ENCODE results near the gene SRRM1. TPM values are rescaled to one million over a fixed set of nuclear protein-coding genes. Genes with fewer than 3 reads are reported as not detected.

Gene SRRM1
- total and polyA plus RNA-seq, 2 of the 8 experiments (the other 6 are each of a cell fraction or from before 2014, with no cell fraction given) = 77.1 to 255 TPM

DNA sequence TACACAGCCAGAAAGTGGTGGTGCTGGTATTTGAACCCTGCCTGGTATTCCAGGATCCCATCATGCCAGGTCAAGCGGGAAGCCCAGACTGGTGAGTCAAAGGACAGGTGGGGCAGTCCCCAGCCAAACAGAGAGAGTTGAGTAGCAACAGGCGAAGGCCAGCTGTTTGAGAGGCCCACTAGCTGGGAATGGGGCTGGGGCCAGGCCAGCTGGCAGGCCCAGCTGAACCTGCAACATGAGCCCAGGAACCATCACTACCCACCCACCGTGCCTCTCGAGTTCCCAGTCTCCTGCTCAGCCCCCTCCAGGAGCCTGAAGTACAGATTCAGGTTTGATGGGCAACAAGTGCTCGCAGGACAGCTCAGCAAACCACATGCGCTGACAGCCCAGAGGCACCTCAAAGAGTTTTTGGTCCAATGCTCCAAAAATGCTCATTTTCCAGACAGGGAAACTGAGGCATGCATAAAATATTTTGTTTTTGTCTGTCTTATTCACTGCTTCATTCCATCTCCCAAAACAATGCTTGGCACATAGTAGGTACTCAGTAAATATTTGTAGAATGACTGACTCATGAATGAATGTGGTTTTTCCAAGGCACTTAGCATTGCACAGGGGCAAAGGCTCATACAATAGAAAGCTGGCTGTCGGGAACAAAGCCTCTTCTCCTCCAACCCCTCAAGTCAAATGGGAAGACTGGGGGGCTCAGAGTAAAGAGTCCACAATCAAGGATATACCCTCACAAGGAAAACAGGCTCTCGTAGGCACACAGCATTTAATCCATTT is 59.6 kb downstream of the SRRM1 start:
- FAIRE-seq = no peak
- H3K27ac ChIP-seq (ENCODE audit: low read depth, low read length) = no peak overlapping the region
- H3K9ac ChIP-seq (replicated peaks in 1 of 4; ENCODE audit: extremely low read depth in 1 of 4, low read depth in 3 of 4, low read length in 3 of 4) = no peak overlapping the region
- POLR2A ChIA-PET (ENCODE audit: partially characterized antibody) = interaction anchor here (0.7 kb wide), 1 partner anchor 545 kb away, joined by 3 read pairs; no protein-coding TSS in a partner anchor
- no peaks in the 10 kb centered on the region for H3K79me1 ChIP-seq (ENCODE audit: low read depth, low read length)
- H2AFZ ChIP-seq (ENCODE audit: low read length) = no peak overlapping the region
- no peak overlapping the region for H4K91ac ChIP-seq (replicated peaks; ENCODE audit: insufficient read length, low read length)
- WGBS, 2 experiments (ENCODE audit: extremely low coverage in 1 of 2, insufficient coverage in 1 of 2, insufficient read length in 1 of 2, insufficient replicate concordance in 2 of 2, low coverage in 1 of 2, low lambda C conversion rate in 2 of 2, missing lambda C conversion rate in 1 of 2) = 87% methylated on average over 8 of the region's 8 CpGs; no CpG with 5 or more reads in 1 of the 2 experiments
- H3K4ac ChIP-seq (replicated peaks; ENCODE audit: insufficient read length, low read depth, low read length) = peak overlapping the region; percentile 62
- 0 out of 2 replicates have a peak overlapping the region, but pooled peaks have one; percentile 18 for H2BK20ac ChIP-seq (ENCODE audit: low read length)
- no peak for DNase-seq (ENCODE audit: low read depth in 1 of 2, low spot score in 2 of 2)
- no peak overlapping the region; the same call in 1 of the 2 replicates for H2BK12ac ChIP-seq (ENCODE audit: low read depth, low read length)
- no peak overlapping the region; the same call in 1 of the 2 replicates for H4K8ac ChIP-seq (ENCODE audit: extremely low read depth, insufficient read depth, low read length)
- H3K79me2 ChIP-seq (ENCODE audit: control insufficient read depth in 1 of 2, insufficient read depth in 2 of 2, low read length in 2 of 2) = no peaks in the 10 kb centered on the region
- TF ChIP-seq BACH1 (IDR thresholded peaks at IDR 0.05; ENCODE audit: low read length) = no peak
- no peak for TF ChIP-seq SIX5 (IDR thresholded peaks at IDR 0.05; ENCODE audit: low read depth, low read length)
- TF ChIP-seq TCF12 (IDR thresholded peaks at IDR 0.05; ENCODE audit: low read depth, low read length) = no peak
- 0 out of 4 replicates have a peak, but pooled peaks of 1 of the 2 experiments have one; percentile 28 for TF ChIP-seq SIN3A (conservative IDR thresholded peaks at IDR 0.05 in 1 of 2, IDR thresholded peaks at IDR 0.05 in 1 of 2; ENCODE audit: low read depth in 1 of 2, low read length in 2 of 2)
- TF ChIP-seq ATF2 (IDR thresholded peaks at IDR 0.05; ENCODE audit: low read length) = no peak
- no peak for TF ChIP-seq POLR2AphosphoS5 (IDR thresholded peaks at IDR 0.05; ENCODE audit: low read depth, low read length)
- no peak overlapping the region for H3K4me3 ChIP-seq (ENCODE audit: extremely low read depth in 1 of 4, insufficient read depth in 2 of 4, low read depth in 3 of 4, low read length in 4 of 4)
- peaks cover 8 to 17% (median 12%) of the 10 kb centered on the region in 4 experiments; a peak in 5 of 7 replicates for H3K4me1 ChIP-seq (replicated peaks in 1 of 4; ENCODE audit: control insufficient read depth in 3 of 4, insufficient read depth in 4 of 4, low read length in 3 of 4)
- H3K18ac ChIP-seq (ENCODE audit: extremely low read depth, low read length) = no peak overlapping the region
- no peak overlapping the region for H3K14ac ChIP-seq (ENCODE audit: insufficient read length)
- H4K20me1 ChIP-seq (replicated peaks in 1 of 2; ENCODE audit: control insufficient read depth in 1 of 2, insufficient read depth in 2 of 2, low read length in 2 of 2) = no peaks in the 10 kb centered on the region
- no peak overlapping the region for H2BK120ac ChIP-seq (replicated peaks; ENCODE audit: low read depth, low read length)
- no peak overlapping the region for H2BK15ac ChIP-seq (ENCODE audit: low read length)
- H3K4me2 ChIP-seq (ENCODE audit: insufficient read depth in 1 of 2, low read depth in 2 of 2, low read length in 2 of 2) = no peak overlapping the region; a peak in 1 of 4 replicates
- H3K23me2 ChIP-seq (ENCODE audit: low read depth, low read length) = no peaks in the 10 kb centered on the region
- no peaks in the 10 kb centered on the region for H3K36me3 ChIP-seq (ENCODE audit: control insufficient read depth in 2 of 4, insufficient read depth in 4 of 4, low read length in 3 of 4)
- no peak overlapping the region for H3K23ac ChIP-seq (ENCODE audit: insufficient read length)
- no peak overlapping the region for H2BK5ac ChIP-seq (ENCODE audit: low read depth, low read length)
- H3K9me3 ChIP-seq (ENCODE audit: insufficient read depth in 2 of 2, low read depth in 1 of 2, low read length in 1 of 2) = no peaks in the 10 kb centered on the region
- no peaks in the 10 kb centered on the region for H3K27me3 ChIP-seq (replicated peaks in 1 of 4; ENCODE audit: control insufficient read depth in 3 of 4, extremely low read depth in 1 of 4, insufficient read depth in 3 of 4, low read length in 3 of 4)
- H3K56ac ChIP-seq (replicated peaks; ENCODE audit: insufficient read length, low read depth, low read length) = no peak overlapping the region
- CTCF ChIA-PET (ENCODE audit: partially characterized antibody) = interaction anchor here (6.9 kb wide), 1 partner anchor 14 kb away, joined by 40 read pairs; no protein-coding TSS in a partner anchor
- H4K5ac ChIP-seq (ENCODE audit: insufficient read length, low read depth, low read length) = no peak overlapping the region
- peak overlapping the region; percentile 54; the same call in 1 of the 2 replicates for H2AK5ac ChIP-seq (ENCODE audit: low read depth, low read length)

Measured in H1 (cell line).